Gastroesophageal sphincter (tissue), 3 donors: ENCODE measurements around the gene BCL11A.

Source experiments
- EP300 ChIP-seq: sonication (generic); formaldehyde crosslinking; IDR thresholded peaks from one replicate; pipeline ENCODE4 v1.6.1; 2017; ENCODE audit warnings: antibody characterized with exemption, mild to moderate bottlenecking
- POLR2A ChIP-seq, 2 donors: fragments of 450-650 bp; IDR thresholded peaks; one replicate each; pipeline ENCODE4 v1.6.1; 2017; ENCODE audit warnings: antibody characterized with exemption in 2 of 2, mild to moderate bottlenecking in 2 of 2, moderate library complexity in 1 of 2
- POLR2AphosphoS5 ChIP-seq: sonication (generic); formaldehyde crosslinking; IDR thresholded peaks from one replicate; pipeline ENCODE4 v1.6.1; 2017; ENCODE audit warnings: antibody characterized with exemption
- TF ChIP-seq, protein P1 (sequence below), 4 experiments: fragments of 200-600 bp in 2 of 4; fragments of 450-650 bp in 2 of 4; sonication (generic) in 1 of 4; IDR thresholded peaks; one replicate each; pipeline ENCODE4 v1.5.1; 2017 to 2019; ENCODE audit warnings: antibody characterized with exemption in 4 of 4, mild to moderate bottlenecking in 2 of 4, moderate library complexity in 2 of 4

DNA sequence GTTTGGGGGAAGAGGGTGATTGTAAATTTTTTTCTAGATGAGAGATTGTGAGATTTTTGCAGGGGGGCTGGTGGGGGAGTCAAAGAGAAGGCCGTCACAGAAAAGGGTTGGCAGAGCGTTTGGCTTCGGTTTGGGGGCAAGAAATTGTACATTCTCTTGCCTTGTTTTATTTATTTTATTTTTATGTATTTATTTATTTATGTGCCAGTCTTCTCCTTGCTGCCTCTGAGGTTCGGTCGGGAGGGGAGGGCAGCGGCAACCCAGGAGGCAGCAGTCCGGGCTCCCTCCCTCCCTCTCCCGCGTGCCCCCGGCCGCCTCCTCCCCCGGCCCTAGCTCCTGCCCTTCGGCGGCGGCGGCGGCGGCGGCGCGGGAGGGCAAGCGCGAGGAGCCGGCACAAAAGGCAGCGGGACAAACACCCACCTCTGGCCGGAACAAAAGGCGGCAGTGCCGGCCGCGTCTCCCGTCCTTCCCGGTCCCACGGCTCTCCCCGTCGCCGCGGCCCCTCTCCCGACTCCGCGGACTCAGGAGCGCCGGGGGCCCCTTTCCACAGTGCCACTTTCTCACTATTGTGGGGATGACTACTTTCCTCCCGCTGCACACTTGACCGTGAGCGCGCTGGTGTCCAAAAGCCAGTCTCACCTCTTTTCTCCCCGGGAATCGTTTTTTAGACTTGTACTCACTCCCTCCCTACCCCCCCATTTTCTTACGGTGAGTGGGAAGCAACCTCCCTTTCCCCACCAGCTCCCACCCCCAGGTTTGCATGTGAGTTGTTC lies 1.2 kb downstream of the BCL11A start:
- TF ChIP-seq, protein P1, sequence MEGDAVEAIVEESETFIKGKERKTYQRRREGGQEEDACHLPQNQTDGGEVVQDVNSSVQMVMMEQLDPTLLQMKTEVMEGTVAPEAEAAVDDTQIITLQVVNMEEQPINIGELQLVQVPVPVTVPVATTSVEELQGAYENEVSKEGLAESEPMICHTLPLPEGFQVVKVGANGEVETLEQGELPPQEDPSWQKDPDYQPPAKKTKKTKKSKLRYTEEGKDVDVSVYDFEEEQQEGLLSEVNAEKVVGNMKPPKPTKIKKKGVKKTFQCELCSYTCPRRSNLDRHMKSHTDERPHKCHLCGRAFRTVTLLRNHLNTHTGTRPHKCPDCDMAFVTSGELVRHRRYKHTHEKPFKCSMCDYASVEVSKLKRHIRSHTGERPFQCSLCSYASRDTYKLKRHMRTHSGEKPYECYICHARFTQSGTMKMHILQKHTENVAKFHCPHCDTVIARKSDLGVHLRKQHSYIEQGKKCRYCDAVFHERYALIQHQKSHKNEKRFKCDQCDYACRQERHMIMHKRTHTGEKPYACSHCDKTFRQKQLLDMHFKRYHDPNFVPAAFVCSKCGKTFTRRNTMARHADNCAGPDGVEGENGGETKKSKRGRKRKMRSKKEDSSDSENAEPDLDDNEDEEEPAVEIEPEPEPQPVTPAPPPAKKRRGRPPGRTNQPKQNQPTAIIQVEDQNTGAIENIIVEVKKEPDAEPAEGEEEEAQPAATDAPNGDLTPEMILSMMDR (IDR thresholded peaks at IDR 0.05): no peak
- TF ChIP-seq POLR2A (IDR thresholded peaks at IDR 0.05) (no peak), EP300 (no peak), POLR2AphosphoS5 (no peak)
